ENCODE data around the gene IPO11.
"Not testable (repeated sequence)": the region's sequence is repeated elsewhere in the genome, so short reads cannot be mapped to it uniquely, and the experiment has no call there.

The IPO11 gene

DNA sequence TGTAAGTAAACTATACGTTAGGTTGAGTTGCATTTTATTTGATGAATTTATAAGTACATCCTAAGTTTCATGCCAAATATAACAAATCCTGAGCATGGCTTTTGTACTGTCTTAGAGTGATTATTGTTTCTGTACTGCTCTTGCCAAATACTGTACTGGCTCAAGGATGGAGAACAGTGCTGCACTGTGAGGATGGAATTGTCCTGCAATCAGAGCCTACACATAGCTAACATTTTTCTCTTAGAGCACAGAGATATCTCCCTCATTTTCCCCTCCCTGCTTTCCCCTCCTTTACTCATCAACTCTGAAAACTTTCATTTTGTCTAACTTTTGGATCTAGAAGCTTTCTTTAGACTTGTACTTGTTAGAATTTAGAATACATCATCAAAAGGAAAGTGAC lies 194.3 kb downstream of the IPO11 start:
- no peak for DNase-seq

DNA sequence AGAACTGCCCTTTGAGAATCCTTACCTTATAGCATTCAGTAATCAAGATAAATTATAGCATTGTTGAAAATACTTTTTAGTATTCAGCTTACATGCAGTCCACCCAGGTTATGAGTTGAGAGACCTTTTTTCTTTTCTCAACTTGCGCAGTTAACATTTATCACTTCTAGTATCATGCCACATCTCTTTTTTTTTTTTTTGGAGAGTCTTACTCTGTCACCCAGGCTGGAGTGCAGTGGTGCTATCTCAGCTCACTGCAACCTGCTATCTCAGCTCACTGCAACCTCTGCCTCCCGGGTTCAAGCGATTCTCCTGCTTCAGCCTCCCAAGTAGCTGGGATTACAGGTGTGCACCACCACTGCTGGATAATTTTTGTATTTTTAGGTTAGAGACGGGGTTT lies 195.1 kb downstream of the IPO11 start:
- no peak for DNase-seq

DNA sequence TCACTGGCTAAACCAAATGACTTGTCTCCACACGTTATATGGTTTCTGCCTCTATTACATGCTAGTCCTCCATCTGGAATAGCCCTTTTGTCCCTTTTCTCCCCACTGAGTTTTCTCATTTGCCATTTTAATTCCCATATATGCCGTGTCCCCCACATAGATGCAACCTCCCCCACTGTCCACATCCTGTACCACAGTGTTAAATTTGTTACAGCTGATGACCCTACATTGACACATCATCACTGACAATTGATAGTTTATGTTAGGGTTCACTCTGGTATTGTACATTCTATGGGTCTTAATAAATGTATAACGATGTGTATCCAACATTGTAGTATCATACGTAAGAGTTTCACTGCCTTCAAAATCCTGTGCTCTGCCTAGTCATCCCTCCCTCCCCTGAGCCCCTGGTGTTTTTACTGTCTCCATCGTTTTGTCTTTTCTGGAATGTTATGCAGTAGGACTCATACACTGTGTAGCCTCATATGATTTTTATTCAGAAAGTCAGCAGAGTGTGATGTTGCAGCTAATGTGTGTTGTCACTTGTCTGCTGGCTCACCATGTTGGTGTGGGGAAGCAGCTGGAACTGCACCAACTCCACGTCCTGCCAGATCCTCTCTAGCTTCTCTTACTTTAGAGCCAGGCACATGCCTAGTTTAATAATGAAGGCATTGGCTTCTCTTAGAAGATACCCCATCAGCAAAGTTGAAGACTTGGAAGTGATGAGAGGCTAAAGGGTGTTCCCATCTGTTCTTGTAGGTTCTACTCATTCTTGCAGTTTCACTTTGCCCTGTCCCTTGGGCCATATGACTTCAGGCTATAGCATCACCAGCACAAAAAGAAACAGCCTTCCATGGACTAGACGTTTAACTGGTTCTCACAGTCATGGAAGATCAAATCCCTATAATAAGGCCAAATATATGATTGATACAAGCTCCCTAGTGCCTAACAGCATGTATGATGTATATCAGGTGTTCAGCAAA lies 196.3 kb downstream of the IPO11 start:
- no peak for DNase-seq

DNA sequence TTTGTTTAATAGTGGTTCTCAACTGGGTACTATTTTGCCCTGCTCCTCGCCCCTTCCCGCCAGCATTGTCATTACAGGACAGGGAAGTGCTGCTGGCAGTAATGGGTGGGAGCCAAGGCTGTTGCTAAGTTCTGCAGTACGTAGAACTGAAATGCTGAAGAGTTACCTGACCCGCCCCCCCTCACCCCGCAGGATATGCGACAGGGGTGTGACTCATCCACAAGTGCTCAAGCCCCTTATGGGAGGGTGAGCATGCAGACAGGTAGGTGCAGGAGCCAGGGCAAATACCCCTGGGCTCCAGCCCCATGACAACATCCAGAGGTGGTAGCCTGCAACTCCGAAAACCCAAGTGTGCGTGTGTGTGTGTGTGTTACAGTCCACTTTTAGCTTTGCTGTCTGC lies 201.8 kb downstream of the IPO11 start:
- DNase-seq = no peak

DNA sequence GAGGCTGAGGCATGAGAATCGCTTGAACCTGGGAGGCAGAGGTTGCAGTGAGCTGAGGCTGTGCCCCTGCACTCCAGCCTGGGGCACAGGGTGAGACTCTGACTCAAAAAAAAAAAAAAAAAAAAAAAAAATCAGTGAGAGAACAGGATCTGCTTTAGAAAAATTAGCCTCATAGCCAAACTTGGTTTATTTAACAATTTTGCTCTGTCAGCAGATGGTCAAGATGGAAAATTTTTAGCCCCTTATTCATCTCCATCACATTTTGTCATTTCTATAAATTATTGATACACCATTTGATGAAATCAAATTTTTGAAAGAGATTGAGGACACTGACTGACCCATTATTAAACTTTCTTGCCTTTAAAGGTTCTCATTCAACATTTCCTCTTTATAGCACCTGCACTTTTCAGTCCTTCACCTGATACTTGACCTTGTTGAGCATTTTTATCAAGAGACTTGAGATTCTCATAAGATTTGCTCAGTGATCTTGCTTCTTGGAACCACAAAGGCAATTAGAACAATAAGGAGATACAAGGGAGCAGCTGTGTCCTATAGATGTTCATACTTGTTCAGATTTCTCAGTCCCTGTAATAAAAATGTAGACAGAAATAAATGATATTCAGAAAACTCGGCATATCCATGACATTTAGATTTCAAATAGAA lies 204.2 kb downstream of the IPO11 start:
- DNase-seq = no peak

DNA sequence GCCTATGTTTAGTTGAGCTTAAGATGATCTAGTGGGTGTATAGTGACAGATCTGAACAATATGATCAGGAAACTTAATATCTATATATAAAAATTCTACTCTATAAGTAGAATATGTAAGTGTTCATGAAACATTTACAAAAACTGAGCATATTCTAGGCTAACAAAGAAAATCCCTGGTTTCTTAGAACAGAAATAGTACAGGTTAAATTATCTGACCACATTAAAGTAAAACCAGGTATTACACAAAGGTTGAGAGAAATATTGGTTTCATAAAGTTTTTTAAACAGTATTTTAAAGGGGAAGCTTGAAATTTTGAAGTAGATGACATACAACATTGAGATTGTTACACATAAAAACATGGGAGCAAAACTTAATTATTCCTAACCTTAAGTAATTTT lies 205.4 kb downstream of the IPO11 start:
- DNase-seq = no peak

DNA sequence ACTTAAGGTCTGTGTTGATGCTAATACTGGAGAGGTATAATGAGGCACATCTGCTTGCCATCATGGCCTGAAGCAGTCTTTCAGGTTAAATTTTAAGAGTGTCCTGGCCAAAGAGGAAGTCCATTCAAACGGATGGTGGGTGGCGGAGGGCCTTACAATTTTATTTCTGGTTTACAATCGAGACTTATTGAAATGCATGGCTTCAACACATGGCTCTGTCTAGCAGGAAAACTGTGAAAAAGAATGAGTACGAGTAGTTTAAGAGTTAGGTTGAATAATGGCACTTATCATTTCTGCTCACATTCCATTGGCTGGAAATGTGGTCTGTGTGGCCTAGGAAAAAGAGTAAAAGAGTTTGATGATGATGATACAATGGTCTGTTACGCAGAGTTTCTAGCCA lies 208.2 kb downstream of the IPO11 start:
- no peak for DNase-seq

DNA sequence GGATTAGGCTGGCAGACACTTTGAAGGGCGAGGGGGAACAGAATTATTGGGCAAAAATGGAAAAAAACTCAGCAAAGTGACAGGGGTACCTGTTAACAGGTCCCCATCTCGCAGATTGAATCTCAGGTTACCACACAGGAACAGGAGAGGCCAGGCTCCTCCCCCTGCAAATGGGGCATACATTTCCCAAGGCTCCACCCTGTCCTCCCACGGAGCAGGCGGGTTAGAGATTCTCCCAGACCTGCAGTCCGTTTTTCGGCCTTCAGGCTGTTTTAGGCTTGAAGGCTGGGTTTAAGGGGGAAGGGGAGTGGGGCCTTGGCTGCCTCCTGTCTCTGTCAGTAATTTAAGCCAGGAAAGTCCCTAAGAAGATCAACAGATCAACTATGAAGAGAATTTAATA lies 208.7 kb downstream of the IPO11 start:
- no peak for DNase-seq

DNA sequence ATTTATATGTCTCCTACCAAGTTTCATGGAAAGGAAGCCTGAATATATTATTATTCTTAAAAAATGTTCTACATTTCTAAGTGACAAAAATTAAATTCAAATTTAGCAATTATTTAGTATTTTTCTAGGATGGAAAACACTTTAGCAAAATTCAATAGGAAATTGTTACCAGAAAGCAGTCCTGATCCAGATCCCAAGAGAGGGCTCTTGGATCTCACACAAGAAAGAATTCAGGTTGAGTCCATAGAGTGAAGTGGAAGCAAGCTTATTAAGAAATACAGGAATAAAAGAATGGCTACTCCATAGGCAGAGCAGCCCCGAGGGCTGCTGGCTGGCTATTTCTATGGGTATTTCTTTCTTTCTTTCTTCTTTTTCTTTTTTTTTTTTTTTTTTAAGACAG lies 210.7 kb downstream of the IPO11 start:
- no peak for DNase-seq

DNA sequence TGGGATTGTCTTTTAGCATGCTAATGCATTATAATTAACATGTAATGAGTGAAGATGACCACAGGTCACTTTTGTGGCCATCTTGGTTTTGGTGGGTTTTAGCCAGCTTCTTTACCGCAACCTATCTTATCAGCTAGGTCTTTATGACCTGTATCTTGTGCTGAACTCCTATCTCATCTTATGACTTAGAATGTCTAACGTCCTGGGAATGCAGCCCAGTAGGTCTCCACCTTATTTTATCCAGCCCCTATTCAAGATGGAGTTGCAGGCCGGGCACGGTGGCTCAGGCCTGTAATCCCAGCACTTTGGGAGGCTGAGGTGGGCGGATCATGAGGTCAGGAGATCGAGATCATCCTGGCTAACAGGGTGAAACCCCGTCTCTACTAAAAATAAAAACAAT lies 211.9 kb downstream of the IPO11 start:
- DNase-seq = not testable (repeated sequence)

DNA sequence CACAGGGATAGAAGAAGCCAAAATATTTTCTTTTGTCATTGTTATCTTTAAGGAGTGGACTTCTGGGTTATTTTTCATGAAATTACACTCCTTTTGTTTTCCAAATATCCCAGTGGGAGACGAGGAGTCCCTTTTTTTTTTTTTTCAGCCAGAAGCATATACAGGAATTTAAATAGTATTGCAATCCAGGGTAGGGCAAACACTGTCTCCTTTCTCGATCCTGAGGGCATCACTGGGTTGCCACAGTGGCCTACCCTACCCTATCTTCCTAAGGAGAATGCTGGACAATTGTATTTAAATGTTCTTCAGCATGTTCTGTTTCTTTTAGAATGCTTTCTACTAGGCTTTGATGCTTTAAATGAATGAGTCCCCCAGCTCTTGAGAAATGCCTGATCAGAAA lies 214.0 kb downstream of the IPO11 start:
- DNase-seq = no peak

DNA sequence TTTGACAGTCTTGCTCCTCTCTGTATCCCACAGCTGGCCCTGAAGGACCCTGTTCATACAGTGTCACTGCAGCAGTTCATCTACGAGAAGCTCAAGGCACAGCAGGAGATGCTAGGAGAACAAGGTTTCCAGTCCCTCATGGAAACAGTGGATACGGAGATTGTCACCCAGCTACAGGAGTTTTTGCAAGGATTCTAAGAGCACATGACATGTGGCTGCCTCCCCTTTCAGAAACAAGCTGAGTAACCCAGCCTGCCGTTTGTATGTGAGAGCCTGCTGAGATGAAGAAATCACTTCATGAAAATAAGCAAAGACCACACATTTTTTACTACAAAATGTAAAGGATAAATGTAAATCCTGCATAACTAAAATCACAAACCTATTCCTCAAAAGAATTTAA lies 214.6 kb downstream of the IPO11 start:
- peak in 1 of 3 experiments; percentile 2 for DNase-seq

DNA sequence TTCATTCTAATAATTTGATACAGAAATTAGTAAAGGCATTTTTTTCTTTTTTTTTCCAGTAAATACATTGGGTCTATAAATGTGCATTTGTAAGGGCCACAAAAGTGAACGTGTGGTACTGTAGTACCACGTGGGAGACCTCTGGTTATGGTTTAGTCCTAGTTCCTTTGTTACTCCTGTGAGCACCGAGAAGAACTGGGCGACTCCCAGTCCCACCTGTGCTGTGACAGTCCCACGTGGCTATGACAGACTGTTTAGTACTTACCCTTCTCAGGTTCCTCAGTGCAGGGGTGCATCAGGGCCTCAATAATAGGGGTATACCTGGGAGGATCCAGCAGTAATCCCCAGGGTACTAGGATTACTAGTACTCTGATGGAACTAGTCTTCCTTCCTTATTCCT lies 215.3 kb downstream of the IPO11 start:
- DNase-seq = no peak

DNA sequence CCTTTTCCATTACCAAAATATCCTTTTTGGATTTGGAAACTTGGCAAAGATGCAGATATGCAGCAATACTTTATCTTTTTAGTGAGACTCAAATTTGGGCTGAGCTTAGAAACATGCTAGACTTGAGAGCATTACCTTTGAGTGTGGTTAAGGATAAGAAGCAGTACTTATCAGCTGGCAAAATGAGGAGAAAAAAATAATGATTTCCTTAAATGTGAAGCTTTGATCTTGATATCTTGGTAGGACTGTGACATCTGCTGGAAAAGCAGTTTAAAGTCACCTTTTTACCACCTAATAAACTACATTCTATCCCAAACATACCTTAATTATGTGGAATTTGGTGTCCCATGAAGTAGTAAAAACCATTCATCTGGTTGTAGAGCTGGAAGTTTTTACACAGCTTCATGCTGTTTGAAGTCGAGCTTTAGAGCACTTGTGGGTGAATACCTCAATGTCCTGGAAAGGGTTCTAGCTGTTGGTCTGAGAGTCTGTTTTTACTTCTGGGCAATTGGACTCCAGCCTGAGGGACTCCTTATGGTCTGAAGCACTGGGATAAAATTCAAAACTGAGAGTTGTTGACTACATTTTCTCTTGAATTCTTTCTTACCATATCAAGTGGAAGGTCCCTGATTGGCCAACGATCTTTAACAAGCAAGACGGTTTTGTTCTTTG lies 219.5 kb downstream of the IPO11 start:
- DNase-seq = no peak

DNA sequence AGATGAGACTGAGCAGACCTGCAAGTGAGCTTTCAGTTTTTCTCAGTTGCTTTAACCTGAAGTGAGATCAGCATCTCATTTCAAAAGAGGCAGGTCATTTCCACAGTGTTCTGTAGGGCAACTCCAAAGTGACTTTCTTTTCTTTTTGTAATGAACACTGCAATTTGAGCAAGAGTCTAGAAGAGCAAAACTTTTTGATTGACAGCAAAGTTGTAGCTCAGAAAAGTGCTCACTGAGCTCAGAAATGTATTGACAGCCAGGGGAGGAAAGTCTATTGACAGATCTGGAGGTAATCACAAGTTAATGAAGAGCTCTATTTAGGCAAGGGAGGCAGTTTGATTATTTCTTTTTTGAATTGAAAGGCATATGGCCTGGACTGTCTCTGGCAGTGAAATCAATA lies 220.7 kb downstream of the IPO11 start:
- DNase-seq = no peak

DNA sequence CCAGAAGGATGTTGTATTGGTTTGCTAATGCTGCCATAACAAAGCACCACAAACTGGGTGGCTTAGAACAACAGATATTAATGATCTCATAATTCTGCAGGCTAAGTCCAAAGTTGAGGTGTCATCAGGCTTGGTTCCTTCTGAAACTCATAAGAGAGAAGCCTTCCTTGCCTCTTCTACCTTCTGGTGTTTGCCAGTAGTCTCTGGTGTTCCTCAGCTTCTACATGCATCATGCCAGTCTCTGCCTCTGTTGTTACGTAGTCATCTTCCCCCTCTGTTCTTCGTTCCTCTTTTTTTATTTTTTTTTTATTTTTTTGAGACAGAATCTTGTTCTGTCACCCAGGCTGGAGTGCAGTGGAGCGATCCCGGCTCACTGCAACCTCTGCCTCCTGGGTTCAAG lies 227.9 kb downstream of the IPO11 start:
- no peak for DNase-seq

DNA sequence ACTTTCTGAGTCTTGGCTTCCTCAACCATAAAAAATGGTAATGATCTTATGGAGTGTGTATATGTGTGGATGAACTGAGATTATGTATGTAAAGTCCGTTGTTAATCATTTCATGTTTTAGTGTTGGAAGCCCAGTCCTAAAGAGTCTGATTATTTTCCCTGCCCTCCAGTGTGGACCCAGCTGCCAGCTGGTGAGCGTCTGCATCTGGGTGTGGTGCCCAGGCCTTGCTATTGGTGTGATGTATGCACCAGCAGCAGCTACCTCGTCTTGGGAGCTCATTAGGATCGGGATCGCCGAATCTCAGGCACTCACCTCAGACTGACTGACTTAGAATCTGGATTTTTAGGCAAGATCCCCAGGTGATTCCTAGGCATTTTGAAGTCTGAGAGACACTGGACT lies 229.9 kb downstream of the IPO11 start:
- no peak for DNase-seq

DNA sequence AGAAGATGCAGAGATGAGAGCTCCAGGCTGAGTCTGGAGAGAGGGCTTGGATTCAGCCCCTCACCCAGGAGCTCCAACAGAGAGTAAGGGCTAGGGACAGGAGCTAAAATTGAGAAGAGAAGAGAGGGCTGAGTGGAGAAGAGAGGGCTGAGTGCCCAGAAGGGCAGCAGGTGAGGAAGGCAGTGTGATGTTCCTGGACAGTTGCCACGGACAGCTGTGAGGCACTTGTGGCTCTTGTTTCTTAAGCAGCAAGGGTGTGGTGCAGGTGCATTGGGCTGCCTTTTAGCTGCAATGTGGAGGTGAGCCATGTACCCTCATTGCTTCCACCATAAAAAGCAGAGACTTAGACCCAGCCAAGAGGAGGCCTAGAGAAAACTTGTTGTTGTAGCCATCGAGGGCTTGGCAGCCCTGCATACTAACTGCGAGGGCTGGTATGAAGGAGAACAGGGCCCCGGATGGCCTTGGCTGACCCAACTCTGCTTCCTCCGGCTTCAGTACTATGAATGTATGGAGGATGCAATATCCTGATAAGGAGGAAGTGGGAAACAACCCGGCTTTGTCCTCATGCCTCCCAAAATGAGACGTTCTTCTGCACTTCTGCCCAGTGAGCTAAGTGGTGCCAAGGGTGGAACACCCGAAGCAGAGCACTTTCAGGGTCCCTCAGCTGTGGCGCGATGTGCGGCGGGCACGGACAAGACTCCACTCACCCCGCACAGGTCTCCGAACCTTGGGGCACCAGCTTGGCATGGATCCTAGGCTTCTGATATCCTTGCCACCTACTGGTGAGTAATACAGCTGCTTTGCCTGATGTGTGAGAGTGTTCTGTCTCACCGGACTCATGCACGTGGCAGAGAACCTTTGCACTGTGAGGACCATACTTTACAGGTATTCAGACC lies 231.2 kb downstream of the IPO11 start:
- DNase-seq = peak in 1 of 3 experiments; percentile 46

DNA sequence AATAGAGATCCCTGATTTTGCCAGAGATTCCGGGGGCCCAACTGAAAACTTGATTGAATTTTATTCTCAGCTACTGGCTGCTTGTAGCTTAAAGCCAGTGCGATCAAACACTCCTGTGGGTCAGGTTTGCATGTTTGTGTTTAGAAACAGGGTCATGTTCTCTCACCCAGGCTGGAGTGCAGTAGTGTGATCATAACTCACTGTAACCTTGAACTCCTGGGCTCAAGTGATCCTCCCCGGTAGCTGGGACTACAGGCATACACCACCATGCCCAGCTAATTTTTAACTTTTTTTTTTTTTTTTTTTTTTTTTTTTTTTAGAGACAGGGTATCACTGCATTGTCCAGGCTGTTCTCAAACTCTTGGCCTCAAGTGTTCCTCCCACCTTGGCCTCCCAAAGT lies 232.7 kb downstream of the IPO11 start:
- DNase-seq = no peak

DNA sequence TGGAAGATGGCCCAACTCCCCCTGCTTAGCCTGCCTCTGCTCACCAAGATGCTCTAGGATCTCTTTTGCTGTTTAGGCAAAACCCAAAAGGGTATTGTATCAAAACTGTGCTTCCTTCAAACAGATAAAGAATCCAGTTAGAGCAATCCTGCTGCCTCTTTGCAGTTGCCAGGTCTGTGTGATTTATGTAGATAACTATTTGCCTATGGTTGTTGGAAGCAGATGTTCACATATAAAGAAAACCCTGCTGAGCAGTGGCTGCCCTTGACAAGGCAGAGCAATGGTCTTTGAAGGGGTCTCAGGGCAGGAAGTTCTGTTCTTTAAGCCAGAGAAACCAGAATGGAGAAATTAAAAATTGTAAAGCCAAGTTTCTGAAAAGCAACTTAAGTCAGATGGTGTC lies 234.7 kb downstream of the IPO11 start:
- no peak for DNase-seq

DNA sequence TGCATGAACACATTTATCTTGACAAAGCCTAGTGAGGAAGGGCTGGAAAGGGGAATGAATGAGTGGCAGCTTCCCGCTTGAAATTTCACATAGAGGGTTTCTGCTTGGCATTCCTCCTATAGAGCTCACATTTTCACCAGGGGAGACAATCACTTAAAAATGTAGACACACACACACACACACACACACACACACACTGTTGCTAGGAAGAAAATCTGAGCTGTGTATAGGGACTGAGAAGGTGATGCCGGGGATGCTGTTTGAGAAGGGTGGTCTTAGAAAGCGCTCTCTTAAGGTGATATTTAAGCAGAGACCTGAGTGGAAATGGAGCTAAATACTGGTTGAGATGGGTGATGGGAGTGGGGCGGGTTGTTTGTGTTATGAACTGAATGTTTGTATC lies 236.5 kb downstream of the IPO11 start:
- DNase-seq = no peak

DNA sequence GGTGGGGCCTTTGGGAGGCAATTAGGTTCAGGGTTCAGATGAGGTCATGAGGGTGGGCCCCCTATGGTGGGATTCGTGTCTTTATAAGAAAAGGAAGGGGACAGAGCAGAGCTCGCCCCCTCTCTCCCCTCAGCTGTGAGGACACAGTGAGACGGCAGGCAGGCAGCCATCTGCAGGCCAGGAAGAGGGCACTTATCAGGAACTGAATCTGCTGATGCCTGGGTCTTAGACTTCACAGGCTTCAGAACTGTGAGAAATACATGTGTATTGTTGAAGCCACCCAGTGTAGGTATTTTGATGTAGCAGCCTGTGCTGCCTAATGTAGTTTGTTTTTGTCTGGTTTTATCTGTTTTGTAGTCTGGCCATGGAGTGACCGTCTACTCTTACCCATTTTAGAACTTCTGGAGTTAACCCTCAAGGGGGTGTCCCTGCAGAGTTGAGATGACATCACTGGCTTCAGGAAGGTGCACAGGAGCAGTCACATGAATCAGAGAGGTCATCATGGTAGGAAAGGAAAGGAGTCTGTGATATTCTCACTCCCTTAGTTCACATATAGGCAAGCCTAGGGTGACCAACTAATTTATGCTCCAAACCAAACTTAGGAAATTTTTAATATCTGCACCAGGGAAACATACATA lies 237.0 kb downstream of the IPO11 start:
- DNase-seq = no peak

All from NCI-H1417 (cell line).